Putamen (tissue), 1 donor: ENCODE results near the gene MGAT3.
"Not testable (repeated sequence)": the region's sequence is repeated elsewhere in the genome, so short reads cannot be mapped to it uniquely, and the experiment has no call there.

Experiments
- DNase-seq: peaks from one replicate; pipeline ENCODE4 v3.0.0-alpha.2; 2016; ENCODE audit warnings: low spot score

The MGAT3 gene

GRCh38 chr22:39514373-39514973, 57.7 kb downstream of the MGAT3 start:
- no peak for DNase-seq

GRCh38 chr22:39515266-39516050, 58.6 kb downstream of the MGAT3 start:
- no peak for DNase-seq

- DNase-seq: no peak
Observed at GRCh38 chr22:39517470-39517869, 60.7 kb downstream of the MGAT3 start.

GRCh38 chr22:39518144-39518786, 61.5 kb downstream of the MGAT3 start:
- DNase-seq: no peak

- DNase-seq: no peak
Observed at GRCh38 chr22:39518996-39519680, 62.3 kb downstream of the MGAT3 start.

GRCh38 chr22:39519681-39520225, 62.9 kb downstream of the MGAT3 start:
- DNase-seq: peak; percentile 93

- DNase-seq: peak; percentile 87
Observed at GRCh38 chr22:39520226-39521105, 63.7 kb downstream of the MGAT3 start, which contains the start of gene ATF4. Gene ATF4 (plus strand): TSS chr22:39520562. CDS start chr22:39521446, 884 bp downstream.

- not testable (repeated sequence) for DNase-seq
Observed at GRCh38 chr22:39521106-39521885, 64.5 kb downstream of the MGAT3 start.

GRCh38 chr22:39522091-39522490, 65.3 kb downstream of the MGAT3 start:
- DNase-seq: not testable (repeated sequence)

GRCh38 chr22:39522567-39523300, 65.9 kb downstream of the MGAT3 start:
- DNase-seq: no peak

- DNase-seq: no peak
Observed at GRCh38 chr22:39524089-39524752, 67.4 kb downstream of the MGAT3 start.

GRCh38 chr22:39524753-39525657, 68.2 kb downstream of the MGAT3 start:
- DNase-seq: no peak

- no peak for DNase-seq
Observed at GRCh38 chr22:39525658-39525975, 68.8 kb downstream of the MGAT3 start.

GRCh38 chr22:39526736-39527171, 69.9 kb downstream of the MGAT3 start:
- no peak for DNase-seq

- DNase-seq: no peak
Observed at GRCh38 chr22:39527481-39527961, 70.7 kb downstream of the MGAT3 start.

- no peak for DNase-seq
Observed at GRCh38 chr22:39528080-39528661, 71.4 kb downstream of the MGAT3 start.

- peak; percentile 90 for DNase-seq
Observed at GRCh38 chr22:39528681-39529486, 72.1 kb downstream of the MGAT3 start.
